Activated naive CD4-positive, alpha-beta T cell treated with anti-CD3 and anti-CD28 coated beads, Interleukin-2, amount 50 U/mL, for 72 hours (primary cell): ENCODE results near the gene RNF13. TPM values are rescaled to one million over a fixed set of nuclear protein-coding genes. Genes with fewer than 3 reads are reported as not detected.
"Not testable (repeated sequence)": the region's sequence is repeated elsewhere in the genome, so short reads cannot be mapped to it uniquely, and the experiment has no call there.

ENCODE experiments used
- ATAC-seq, 2 donors: fragments of 150-1000 bp; cut with Tn5 transposase; 2 replicates each; pipeline ENCODE4 v1.10.0; 2021; ENCODE audit warnings: mild to moderate bottlenecking in 2 of 2, moderate library complexity in 2 of 2
- DNase-seq, 2 donors: peaks; one replicate each; pipeline ENCODE4 v3.0.0; 2021 to 2022; ENCODE audit warnings: low spot score in 2 of 2
- H3K27ac Mint-ChIP-seq, 2 donors: one replicate each; pipeline ENCODE4 v1.8.0; 2022; ENCODE audit warnings: mild to moderate bottlenecking in 2 of 2, mixed read lengths in 2 of 2
- H3K36me3 Mint-ChIP-seq, 2 donors: one replicate each; pipeline ENCODE4 v1.8.0; 2022; ENCODE audit warnings: mixed read lengths in 2 of 2
- H3K9me3 Mint-ChIP-seq, 2 donors: one replicate each; pipeline ENCODE4 v1.8.0; 2022; ENCODE audit warnings: mixed read lengths in 2 of 2
- total RNA-seq, 2 donors: library from RNA; stranded (reverse); gene quantifications; one replicate each; pipeline ENCODE4 v1.2.3, GENCODE V29; 2022

RNF13 gene
- total RNA-seq, 2 donors from 2014 or later = 24.2 to 27.7 TPM

DNA sequence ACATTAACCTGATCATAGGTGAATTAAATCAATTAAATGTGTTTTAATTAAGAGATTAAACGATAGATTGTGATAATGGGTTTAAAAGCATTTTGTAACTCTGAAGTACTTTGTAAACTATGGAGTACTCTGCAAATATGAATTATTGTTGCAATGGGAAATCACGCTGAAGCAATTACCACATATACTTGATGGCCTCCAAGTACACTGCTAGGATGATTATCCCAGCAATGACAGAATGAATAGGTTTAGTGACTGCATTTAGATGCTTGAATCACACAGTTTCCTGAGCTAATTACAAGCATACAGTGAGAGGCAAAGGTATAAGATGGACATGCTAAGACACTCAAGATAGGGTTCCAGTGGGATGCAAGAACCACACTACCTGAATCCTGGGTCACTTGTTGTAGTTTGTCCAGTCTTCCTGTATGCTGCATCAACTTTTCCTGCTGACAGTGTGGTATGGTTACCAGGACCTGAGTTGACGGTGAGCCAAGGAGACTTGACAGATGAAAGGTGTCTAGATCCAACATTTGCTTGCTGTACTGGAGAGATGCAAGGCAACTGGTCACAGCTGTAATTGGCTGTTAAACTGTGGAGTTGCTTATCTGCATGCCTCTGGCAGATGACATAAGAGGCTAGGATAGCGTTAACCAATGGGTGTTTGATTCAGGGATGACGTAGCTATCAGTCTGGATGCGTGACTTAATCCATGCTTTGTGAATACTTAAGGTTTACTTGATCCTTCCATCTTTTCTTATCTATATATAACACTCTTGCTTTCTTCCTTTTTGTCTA, 38.0 kb downstream of the RNF13 start:
- ATAC-seq (no peak), DNase-seq (no peak)
- H3K9me3 Mint-ChIP-seq = peaks cover 0 to 3% of the 10 kb centered on the region in 2 donors
- H3K27ac Mint-ChIP-seq = no peak overlapping the region
- H3K36me3 Mint-ChIP-seq = peaks cover 6 to 40% of the 10 kb centered on the region in 2 donors

DNA sequence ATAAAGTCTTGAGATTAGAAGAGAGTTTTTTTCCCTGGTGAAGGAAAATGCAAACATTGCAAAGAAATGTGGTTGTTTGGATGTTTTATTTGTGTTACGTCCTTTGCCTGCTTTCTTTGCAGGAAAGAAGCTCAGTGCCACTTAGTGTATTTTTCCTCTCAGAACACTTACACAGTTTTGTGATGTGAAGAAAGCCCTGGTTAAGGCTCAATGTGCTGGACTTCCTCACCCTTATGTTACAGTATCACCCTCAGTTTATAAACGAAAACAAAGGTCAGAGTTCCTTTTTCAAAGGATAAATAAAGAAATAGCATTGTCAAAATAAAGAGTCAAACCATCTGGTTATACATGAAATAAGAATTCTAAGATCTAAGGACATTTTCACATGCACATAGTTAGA, 45.9 kb downstream of the RNF13 start:
- no peak for DNase-seq
- no peak for ATAC-seq
- H3K36me3 Mint-ChIP-seq = peaks cover 14 to 29% of the 10 kb centered on the region in 2 donors
- peaks cover 0 to 7% of the 10 kb centered on the region in 2 donors for H3K9me3 Mint-ChIP-seq
- no peak overlapping the region for H3K27ac Mint-ChIP-seq

GRCh38 chr3:149860881-149861280, 47.9 kb downstream of the RNF13 start:
- Mint-ChIP-seq H3K27ac (no peak overlapping the region), H3K36me3 (peaks cover 16 to 30% of the 10 kb centered on the region in 2 donors), H3K9me3 (peaks cover 0 to 4% of the 10 kb centered on the region in 2 donors)
- DNase-seq (no peak), ATAC-seq (no peak)

DNA sequence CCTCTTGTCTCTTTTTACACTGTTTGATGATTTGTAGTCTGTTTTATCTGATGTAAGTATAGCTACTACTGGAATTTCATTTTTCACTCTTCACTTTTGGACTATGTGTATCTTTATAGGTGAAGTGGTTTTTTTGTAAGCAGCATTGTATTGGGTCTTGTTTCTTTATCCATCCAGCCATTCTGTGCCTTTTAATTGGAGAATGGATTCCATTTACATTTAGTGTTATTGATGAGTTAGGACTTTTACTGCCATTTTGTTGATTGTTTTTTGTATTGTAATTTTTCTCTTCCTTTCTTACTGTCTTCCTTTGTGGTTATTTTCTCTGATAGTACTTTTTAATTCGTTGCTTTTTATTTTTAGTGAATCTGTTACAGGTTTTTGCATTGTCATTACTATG, 54.5 kb downstream of the RNF13 start:
- Mint-ChIP-seq H3K9me3 (peaks cover 12 to 32% of the 10 kb centered on the region in 2 donors), H3K36me3 (peaks cover 42 to 59% of the 10 kb centered on the region in 2 donors), H3K27ac (no peak overlapping the region)
- DNase-seq (no peak), ATAC-seq (no peak)

GRCh38 chr3:149871855-149872254, 58.8 kb downstream of the RNF13 start:
- DNase-seq (no peak), ATAC-seq (peak in 1 of 2 donors; percentile 80)
- peaks cover 12 to 23% of the 10 kb centered on the region in 2 donors for H3K9me3 Mint-ChIP-seq
- peaks cover 30 to 40% of the 10 kb centered on the region in 2 donors for H3K36me3 Mint-ChIP-seq
- no peak overlapping the region for H3K27ac Mint-ChIP-seq

- Mint-ChIP-seq H3K36me3 (peaks cover 23 to 32% of the 10 kb centered on the region in 2 donors), H3K27ac (no peak overlapping the region), H3K9me3 (peaks cover 10 to 16% of the 10 kb centered on the region in 2 donors)
- DNase-seq (no peak), ATAC-seq (no peak)
Observed at GRCh38 chr3:149872589-149872988, 59.6 kb downstream of the RNF13 start.

GRCh38 chr3:149877668-149878067, 64.7 kb downstream of the RNF13 start:
- Mint-ChIP-seq H3K36me3 (peaks cover 0 to 12% of the 10 kb centered on the region in 2 donors), H3K9me3 (no peaks in the 10 kb centered on the region), H3K27ac (no peak overlapping the region)
- DNase-seq (no peak), ATAC-seq (no peak)

- Mint-ChIP-seq H3K36me3 (peaks cover 9 to 21% of the 10 kb centered on the region in 2 donors), H3K9me3 (peaks cover 6 to 7% of the 10 kb centered on the region in 2 donors), H3K27ac (no peak overlapping the region)
- DNase-seq (peak in 1 of 2 donors; percentile 5), ATAC-seq (peak in 1 of 2 donors; percentile 50)
Observed at GRCh38 chr3:149879872-149880271, 66.9 kb downstream of the RNF13 start.

DNA sequence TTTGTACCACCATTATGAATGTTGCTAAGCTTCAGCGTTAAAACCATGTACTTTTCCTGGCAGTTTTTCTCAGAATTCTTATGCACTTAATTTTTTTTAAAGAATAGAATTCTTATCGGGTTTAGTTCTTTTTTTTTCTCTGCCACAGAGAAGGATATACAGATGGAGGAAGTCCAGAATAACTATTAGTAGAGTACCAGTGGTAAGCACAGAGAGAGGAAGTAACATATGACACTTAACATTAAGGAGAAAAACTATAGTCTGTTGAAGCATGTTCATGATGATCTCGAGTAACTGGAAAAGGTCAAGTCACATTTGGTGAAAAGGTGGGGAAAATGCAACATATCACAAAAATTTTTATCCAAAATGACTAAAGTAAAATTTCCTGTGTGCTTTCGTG, 68.9 kb downstream of the RNF13 start:
- DNase-seq = no peak
- no peak overlapping the region for H3K27ac Mint-ChIP-seq
- peaks cover 9 to 21% of the 10 kb centered on the region in 2 donors for H3K36me3 Mint-ChIP-seq
- H3K9me3 Mint-ChIP-seq = peaks cover 6 to 8% of the 10 kb centered on the region in 2 donors
- ATAC-seq = no peak

DNA sequence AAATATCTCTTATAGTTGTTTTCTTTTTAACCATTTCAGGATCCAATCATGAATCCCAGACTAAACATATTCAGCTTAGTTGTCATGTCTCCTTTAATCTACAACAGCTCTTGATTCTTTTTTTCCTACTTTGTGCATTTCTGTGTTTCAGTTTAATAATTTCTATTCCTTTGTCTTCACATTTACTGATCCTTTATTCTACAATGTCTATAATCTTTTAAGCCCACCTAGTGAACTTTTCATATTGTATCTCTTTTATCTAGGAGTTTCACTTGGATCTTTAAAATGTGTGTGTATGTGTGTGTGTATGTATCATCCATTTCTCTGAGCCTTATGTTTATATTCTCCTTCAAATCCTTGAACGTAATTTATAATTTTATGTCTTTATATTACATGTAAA, 70.1 kb downstream of the RNF13 start:
- no peak overlapping the region for H3K27ac Mint-ChIP-seq
- peaks cover 9 to 21% of the 10 kb centered on the region in 2 donors for H3K36me3 Mint-ChIP-seq
- peaks cover 6 to 8% of the 10 kb centered on the region in 2 donors for H3K9me3 Mint-ChIP-seq
- ATAC-seq = no peak
- DNase-seq = no peak

- H3K27ac Mint-ChIP-seq, H3K9me3 Mint-ChIP-seq, DNase-seq, ATAC-seq: not testable (repeated sequence)
- peaks cover 9 to 21% of the 10 kb centered on the region in 2 donors for H3K36me3 Mint-ChIP-seq
Observed at GRCh38 chr3:149883860-149884259, 70.8 kb downstream of the RNF13 start.

DNA sequence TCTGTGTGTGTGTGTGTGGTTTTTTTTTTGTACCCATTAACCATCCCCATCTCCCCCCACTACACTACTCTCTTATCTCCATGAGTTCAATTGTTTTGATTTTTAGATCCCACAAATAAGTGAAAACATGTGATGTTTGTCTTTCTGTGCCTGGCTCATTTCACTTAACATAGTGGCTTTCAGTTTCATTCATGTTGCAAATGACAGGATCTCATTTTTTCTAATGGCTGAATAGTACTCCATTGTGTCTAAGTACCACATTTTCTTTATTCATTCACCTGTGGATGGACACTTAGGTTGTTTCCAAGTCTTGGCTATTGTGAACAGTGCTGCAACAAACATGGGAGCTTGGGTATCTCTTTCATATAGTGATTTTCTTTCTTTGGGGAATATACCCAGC, 71.8 kb downstream of the RNF13 start:
- ATAC-seq, DNase-seq, H3K27ac Mint-ChIP-seq, H3K9me3 Mint-ChIP-seq: not testable (repeated sequence)
- H3K36me3 Mint-ChIP-seq = peaks cover 9 to 22% of the 10 kb centered on the region in 2 donors

DNA sequence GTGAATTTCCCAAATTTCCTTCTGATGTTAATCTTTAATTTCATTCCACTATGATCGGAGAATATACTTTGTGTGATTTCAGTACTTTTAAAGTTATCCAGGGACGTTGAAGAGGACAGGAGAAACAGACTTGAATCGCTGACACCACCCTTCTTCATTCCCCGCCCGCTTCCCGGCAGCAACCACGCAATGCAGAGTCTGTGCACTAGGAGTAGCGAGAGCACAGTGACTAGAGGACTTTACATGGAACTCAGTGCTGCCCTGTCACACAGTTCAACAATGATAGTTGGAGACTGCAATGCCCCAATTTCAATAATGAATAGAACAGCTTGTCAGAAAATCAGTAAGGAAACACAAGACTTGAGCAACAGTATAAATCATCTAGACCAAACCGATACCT, 73.9 kb downstream of the RNF13 start:
- Mint-ChIP-seq H3K9me3 (peaks cover 6 to 8% of the 10 kb centered on the region in 2 donors), H3K27ac (no peak overlapping the region), H3K36me3 (peaks cover 9 to 27% of the 10 kb centered on the region in 2 donors)
- ATAC-seq = no peak
- DNase-seq = no peak

GRCh38 chr3:149891621-149892020, 78.6 kb downstream of the RNF13 start:
- ATAC-seq (no peak), DNase-seq (no peak)
- Mint-ChIP-seq H3K36me3 (peaks cover 0 to 11% of the 10 kb centered on the region in 2 donors), H3K9me3 (no peaks in the 10 kb centered on the region), H3K27ac (no peak overlapping the region)

DNA sequence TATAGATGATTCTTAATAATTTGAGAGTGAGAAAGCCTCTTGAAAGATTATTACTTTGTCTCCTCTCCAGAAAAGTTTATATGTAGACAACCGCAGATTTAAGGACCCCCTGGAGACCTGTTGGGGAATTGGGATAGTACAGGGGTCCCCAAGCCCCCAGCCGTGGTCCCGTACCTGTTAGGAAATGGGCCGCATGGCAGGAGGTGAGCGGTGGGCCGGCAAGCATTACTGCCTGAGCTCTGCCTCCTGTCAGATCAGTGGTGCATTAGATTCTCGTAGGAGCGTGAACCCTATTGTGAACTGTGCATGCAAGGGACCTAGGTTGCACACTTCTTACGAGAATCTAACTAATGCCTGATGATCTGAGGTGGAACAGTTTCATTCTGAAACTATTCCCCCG, 79.4 kb downstream of the RNF13 start:
- Mint-ChIP-seq H3K27ac (no peak overlapping the region), H3K9me3 (no peaks in the 10 kb centered on the region), H3K36me3 (peaks cover 0 to 11% of the 10 kb centered on the region in 2 donors)
- ATAC-seq (no peak), DNase-seq (no peak)

- ATAC-seq (no peak), DNase-seq (no peak)
- H3K9me3 Mint-ChIP-seq = no peaks in the 10 kb centered on the region
- no peak overlapping the region for H3K27ac Mint-ChIP-seq
- H3K36me3 Mint-ChIP-seq = peaks cover 0 to 11% of the 10 kb centered on the region in 2 donors
Observed at GRCh38 chr3:149894205-149894604, 81.2 kb downstream of the RNF13 start.

- no peaks in the 10 kb centered on the region for H3K9me3 Mint-ChIP-seq
- ATAC-seq (no peak), DNase-seq (no peak)
- H3K36me3 Mint-ChIP-seq = peaks cover 0 to 5% of the 10 kb centered on the region in 2 donors
- H3K27ac Mint-ChIP-seq = no peak overlapping the region
Observed at GRCh38 chr3:149895339-149895738, 82.3 kb downstream of the RNF13 start.

DNA sequence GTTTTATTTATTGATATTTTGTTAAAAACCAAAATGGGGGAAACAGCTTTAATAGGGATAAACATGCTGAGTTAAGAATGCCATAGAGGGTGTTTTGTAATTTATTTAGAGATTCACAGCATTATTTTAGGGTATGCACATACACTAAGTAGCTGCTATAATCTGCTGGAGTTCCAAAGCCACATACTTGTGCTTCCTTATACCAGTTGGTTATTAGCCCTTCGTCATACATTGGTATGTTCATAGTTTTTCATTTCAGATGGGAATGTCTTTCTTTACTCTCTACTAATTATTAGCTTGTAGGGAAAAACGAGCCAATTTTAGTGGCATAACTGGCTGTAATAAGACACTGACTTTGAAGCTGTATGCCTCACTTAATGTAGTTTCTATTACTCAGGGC, 82.8 kb downstream of the RNF13 start:
- DNase-seq = no peak
- H3K36me3 Mint-ChIP-seq = peaks cover 0 to under 1% of the 10 kb centered on the region in 2 donors
- H3K9me3 Mint-ChIP-seq = no peaks in the 10 kb centered on the region
- ATAC-seq = no peak
- no peak overlapping the region for H3K27ac Mint-ChIP-seq
